Endothelial cell of umbilical vein (primary cell): ENCODE results near the gene KAT2B. TPM values are rescaled to one million over a fixed set of nuclear protein-coding genes. Genes with fewer than 3 reads are reported as not detected.

ENCODE experiments used
- BruUV-seq: library from RNA; stranded (reverse); fragments of 400-500 nt; replicated peaks from 2 replicates; lab custom pipeline; 2021; lab: Mats Ljungman, UMichigan
- CTCF ChIA-PET: fragments of 300-600, 350-600 bp; sonication (Branson Sonifier 250); formaldehyde crosslinking; loops from one replicate; lab custom pipeline; 2021; ENCODE audit warnings: antibody characterized with exemption, inconsistent platforms; lab: Charles Lee
- POLR2A ChIA-PET: fragments of 300-600, 350-600 bp; sonication (Branson Sonifier 250); formaldehyde crosslinking; loops from one replicate; lab custom pipeline; 2021; ENCODE audit warnings: antibody characterized with exemption, inconsistent platforms; lab: Charles Lee
- DNase-seq: peaks from one replicate; pipeline ENCODE4 v3.0.0-alpha.2; 2011; ENCODE audit warnings: low read depth, low spot score
- FAIRE-seq: peaks from 2 replicates; lab custom pipeline; 2011; peaks lifted over from hg19 to GRCh38; lab: Jason Lieb, UNC
- H2AFZ ChIP-seq: 2 replicates; pipeline ENCODE4 v1.6.0; 2012; ENCODE audit warnings: low read depth, low read length, control low read depth, inconsistent platforms
- H3K27ac ChIP-seq: 2 replicates; pipeline ENCODE4 v1.5.1; 2011; ENCODE audit warnings: low read depth, mild to moderate bottlenecking, control low read depth, low read length, moderate library complexity; ENCODE audit not compliant: insufficient read depth
- H3K27me3 ChIP-seq, 2 experiments: 2 replicates each; pipeline versions ENCODE4 v1.6.0 to v1.6.1; 2011; ENCODE audit warnings: low read length in 2 of 2, mixed read lengths in 1 of 2; ENCODE audit not compliant: control insufficient read depth in 2 of 2, insufficient read depth in 2 of 2
- H3K36me3 ChIP-seq, 2 experiments: 2 replicates in 1 of 2; 3 replicates in 1 of 2; pipeline ENCODE4 v1.5.1; 2011; ENCODE audit warnings: low read length in 2 of 2, mild to moderate bottlenecking in 1 of 2, moderate library complexity in 1 of 2; ENCODE audit not compliant: control insufficient read depth in 2 of 2, insufficient read depth in 2 of 2; ENCODE audit errors: extremely low read depth in 1 of 2
- H3K4me1 ChIP-seq: 3 replicates; pipeline ENCODE4 v1.5.1; 2011; ENCODE audit warnings: mild to moderate bottlenecking, low read length; ENCODE audit not compliant: control insufficient read depth, insufficient read depth; ENCODE audit errors: extremely low read depth
- H3K4me2 ChIP-seq: 2 replicates; pipeline ENCODE4 v1.6.1; 2011; ENCODE audit warnings: low read length, control low read depth, mixed read lengths; ENCODE audit not compliant: insufficient read depth
- H3K4me3 ChIP-seq, 3 experiments: fragments of 200-600 bp in 1 of 3; sonication (generic), shearing (Covaris generic) in 1 of 3; replicated peaks in 1 of 3; 2 replicates each; pipeline ENCODE4 v1.5.1; 2011 to 2016; ENCODE audit warnings: control low read depth in 3 of 3, low read length in 3 of 3, mild to moderate bottlenecking in 2 of 3, inconsistent platforms in 1 of 3, low read depth in 1 of 3, moderate library complexity in 1 of 3; ENCODE audit not compliant: insufficient read depth in 1 of 3
- H3K79me2 ChIP-seq: 2 replicates; pipeline ENCODE4 v1.6.0; 2012; ENCODE audit warnings: low read length, inconsistent platforms; ENCODE audit not compliant: control insufficient read depth, insufficient read depth
- H3K9ac ChIP-seq: replicated peaks from 2 replicates; pipeline ENCODE3; 2011; ENCODE audit warnings: low read length, control low read depth; ENCODE audit not compliant: insufficient read depth; ENCODE audit errors: extremely low read depth
- H3K9me1 ChIP-seq: replicated peaks from 3 replicates; pipeline ENCODE4 v1.6.0; 2011; ENCODE audit warnings: mild to moderate bottlenecking, low read length; ENCODE audit not compliant: control insufficient read depth, insufficient read depth; ENCODE audit errors: extremely low read depth
- H3K9me3 ChIP-seq: replicated peaks from 2 replicates; pipeline ENCODE4 v1.5.1; 2012; ENCODE audit warnings: low read length, inconsistent platforms; ENCODE audit not compliant: control insufficient read depth, insufficient read depth
- H4K20me1 ChIP-seq: replicated peaks from 2 replicates; pipeline ENCODE3; 2011; ENCODE audit warnings: mild to moderate bottlenecking, low read length; ENCODE audit not compliant: control insufficient read depth, insufficient read depth; ENCODE audit errors: extremely low read depth
- EZH2 ChIP-seq: IDR thresholded peaks from 2 replicates; pipeline ENCODE4 v1.6.1; 2012; ENCODE audit warnings: borderline replicate concordance, low read depth, mild to moderate bottlenecking, moderate library complexity, low read length, inconsistent platforms; ENCODE audit not compliant: severe bottlenecking
- FOS ChIP-seq: IDR thresholded peaks from 2 replicates; pipeline ENCODE4 v1.6.1; 2011; ENCODE audit warnings: mild to moderate bottlenecking, low read length, moderate library complexity, borderline replicate concordance; ENCODE audit not compliant: insufficient read depth
- GATA2 ChIP-seq: IDR thresholded peaks from 2 replicates; pipeline ENCODE4 v1.7.0; 2011; ENCODE audit warnings: low read depth, mild to moderate bottlenecking, moderate library complexity, mixed read lengths, low read length; ENCODE audit not compliant: insufficient read length, insufficient read depth
- JUN ChIP-seq: IDR thresholded peaks from 2 replicates; pipeline ENCODE4 v1.6.1; 2011; ENCODE audit warnings: borderline replicate concordance, low read depth; ENCODE audit not compliant: insufficient read length, insufficient read depth
- MYC ChIP-seq: IDR thresholded peaks from one replicate; pipeline ENCODE4 v1.6.1; 2011; ENCODE audit warnings: mild to moderate bottlenecking, low read depth, low read length
- POLR2A ChIP-seq: IDR thresholded peaks from 2 replicates; pipeline ENCODE4 v1.6.1; 2012; ENCODE audit warnings: low read depth, mild to moderate bottlenecking, control low read depth, low read length
- POLR2AphosphoS5 ChIP-seq: IDR thresholded peaks from 2 replicates; pipeline ENCODE4 v1.6.1; 2012; ENCODE audit warnings: low read depth, mild to moderate bottlenecking, control low read depth, low read length, moderate library complexity; ENCODE audit not compliant: insufficient read depth
- dilution Hi-C: fragments of 300-500 bp; cut with MboI; formaldehyde crosslinking; loops from one replicate; pipeline ENCODE4 v1.15.0; 2019; ENCODE audit warnings: low sequenced_read_pairs; ENCODE audit not compliant: extremely low pct_ligation_motif_present
- intact Hi-C: fragments of 100-400 bp; cut with micrococcal nuclease; formaldehyde crosslinking; loops from one replicate; pipeline ENCODE4 v1.10.0; 2022
- polyA plus RNA-seq, 4 experiments: library from polyadenylated mRNA; depleted of rRNA in 3 of 4; stranded (reverse) in 3 of 4; unstranded in 1 of 4; fragments of >200 nt; gene quantifications; 2 replicates each; pipeline versions ENCODE4 v1.2.1 to v1.2.3, GENCODE V29; 2011 to 2012; ENCODE audit warnings: missing spikeins in 1 of 4
- total RNA-seq: library from RNA; stranded (reverse); gene quantifications from 2 replicates; pipeline ENCODE4 v1.2.3, GENCODE V29; 2021
- TF ChIP-seq, protein P1 (sequence below), 2 donors: IDR thresholded peaks; 1 replicate in 1 of 2; 2 replicates in 1 of 2; pipeline ENCODE4 v1.5.1; 2011; ENCODE audit warnings: low read length in 2 of 2, mild to moderate bottlenecking in 2 of 2, moderate library complexity in 2 of 2, control low read depth in 1 of 2, inconsistent platforms in 1 of 2, low read depth in 1 of 2; ENCODE audit not compliant: insufficient read depth in 1 of 2; ENCODE audit errors: extremely low read depth in 1 of 2
- TF ChIP-seq, protein P2 (sequence below): IDR thresholded peaks from 2 replicates; pipeline ENCODE4 v1.6.1; 2011; ENCODE audit not compliant: insufficient read depth, insufficient read length

The KAT2B gene
- total and polyA plus RNA-seq, 2 donors (not counting 3 experiments of a cell fraction or from before 2014, with no cell fraction given): 2.6 to 11.0 TPM

DNA sequence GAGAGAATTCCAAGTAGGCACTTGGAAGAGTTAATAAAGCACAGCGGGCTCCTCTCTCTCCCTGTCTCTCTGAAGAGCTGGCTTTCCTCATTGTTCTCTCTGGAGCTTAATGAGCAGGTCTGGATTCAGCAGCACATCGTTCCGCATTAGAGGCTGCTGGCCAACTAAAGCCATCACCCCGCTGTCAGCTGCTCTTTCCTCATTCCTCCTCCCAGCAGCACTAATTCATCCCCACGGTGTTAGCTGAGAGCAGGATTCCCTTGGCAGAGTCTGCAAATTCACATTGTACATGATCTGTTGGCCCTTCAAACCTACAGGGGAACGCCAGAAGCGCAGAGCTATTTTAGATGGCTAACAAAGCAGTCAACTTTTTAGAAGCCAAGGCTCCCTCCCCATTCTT lies 101.6 kb downstream of the KAT2B start:
- FAIRE-seq (no peak), DNase-seq (no peak)
- no peak overlapping the region for H3K9ac ChIP-seq
- no peak overlapping the region for H3K4me2 ChIP-seq
- ChIA-PET POLR2A (no interaction called here), CTCF (interaction anchor here (0.9 kb wide), 1 partner anchor 9 kb away, joined by 3 read pairs; no protein-coding TSS in a partner anchor)
- H3K27ac ChIP-seq: no peak overlapping the region
- H2AFZ ChIP-seq: no peak overlapping the region
- H3K9me1 ChIP-seq: no peaks in the 10 kb centered on the region
- BruUV-seq: no TSS peak
- no peak overlapping the region for H3K4me3 ChIP-seq
- H3K27me3 ChIP-seq: no peaks in the 10 kb centered on the region
- dilution Hi-C loops: no loop called here
- no peaks in the 10 kb centered on the region for H3K36me3 ChIP-seq
- H3K4me1 ChIP-seq: no peaks in the 10 kb centered on the region
- H4K20me1 ChIP-seq: no peaks in the 10 kb centered on the region
- no peaks in the 10 kb centered on the region for H3K79me2 ChIP-seq
- intact Hi-C loops: no loop called here
- TF ChIP-seq MYC: no peak
- no peak for TF ChIP-seq POLR2AphosphoS5
- TF ChIP-seq GATA2: no peak
- TF ChIP-seq, protein P1, sequence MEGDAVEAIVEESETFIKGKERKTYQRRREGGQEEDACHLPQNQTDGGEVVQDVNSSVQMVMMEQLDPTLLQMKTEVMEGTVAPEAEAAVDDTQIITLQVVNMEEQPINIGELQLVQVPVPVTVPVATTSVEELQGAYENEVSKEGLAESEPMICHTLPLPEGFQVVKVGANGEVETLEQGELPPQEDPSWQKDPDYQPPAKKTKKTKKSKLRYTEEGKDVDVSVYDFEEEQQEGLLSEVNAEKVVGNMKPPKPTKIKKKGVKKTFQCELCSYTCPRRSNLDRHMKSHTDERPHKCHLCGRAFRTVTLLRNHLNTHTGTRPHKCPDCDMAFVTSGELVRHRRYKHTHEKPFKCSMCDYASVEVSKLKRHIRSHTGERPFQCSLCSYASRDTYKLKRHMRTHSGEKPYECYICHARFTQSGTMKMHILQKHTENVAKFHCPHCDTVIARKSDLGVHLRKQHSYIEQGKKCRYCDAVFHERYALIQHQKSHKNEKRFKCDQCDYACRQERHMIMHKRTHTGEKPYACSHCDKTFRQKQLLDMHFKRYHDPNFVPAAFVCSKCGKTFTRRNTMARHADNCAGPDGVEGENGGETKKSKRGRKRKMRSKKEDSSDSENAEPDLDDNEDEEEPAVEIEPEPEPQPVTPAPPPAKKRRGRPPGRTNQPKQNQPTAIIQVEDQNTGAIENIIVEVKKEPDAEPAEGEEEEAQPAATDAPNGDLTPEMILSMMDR (IDR thresholded peaks at IDR 0.05; ENCODE audit: extremely low read depth in 1 of 2, insufficient read depth in 1 of 2, low read depth in 1 of 2, low read length in 2 of 2): no peak
- TF ChIP-seq JUN: no peak
- TF ChIP-seq, protein P2, sequence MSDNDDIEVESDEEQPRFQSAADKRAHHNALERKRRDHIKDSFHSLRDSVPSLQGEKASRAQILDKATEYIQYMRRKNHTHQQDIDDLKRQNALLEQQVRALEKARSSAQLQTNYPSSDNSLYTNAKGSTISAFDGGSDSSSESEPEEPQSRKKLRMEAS: no peak
- no peak for TF ChIP-seq EZH2
- TF ChIP-seq POLR2A: no peak
- no peak for TF ChIP-seq FOS
- no peaks in the 10 kb centered on the region for H3K9me3 ChIP-seq
